Measurements from ENCODE around the gene MYO5C.

Gene MYO5C

GRCh38 chr15:52337198-52337853 is 41.7 kb upstream of the MYO5C start:
- Mint-ChIP-seq H3K36me3 (ENCODE audit: low read depth) (no peaks in the 10 kb centered on the region), H3K9me3 (no peaks in the 10 kb centered on the region), H3K4me3 (no peak overlapping the region), H3K27me3 (ENCODE audit: low read depth, poor library complexity) (peaks cover 6% of the 10 kb centered on the region), H3K4me1 (peaks cover 14% of the 10 kb centered on the region), H3K27ac (peak overlapping the region; percentile 72)
- no peak for TF ChIP-seq CTCF (IDR thresholded peaks at IDR 0.05)
- no peak for DNase-seq

GRCh38 chr15:52336529-52336928 is 40.9 kb upstream of the MYO5C start:
- peaks cover 14% of the 10 kb centered on the region for H3K4me1 Mint-ChIP-seq
- H3K9me3 Mint-ChIP-seq = no peaks in the 10 kb centered on the region
- no peak overlapping the region for H3K27ac Mint-ChIP-seq
- no peak for DNase-seq
- no peaks in the 10 kb centered on the region for H3K36me3 Mint-ChIP-seq (ENCODE audit: low read depth)
- H3K27me3 Mint-ChIP-seq (ENCODE audit: low read depth, poor library complexity) = peaks cover 6% of the 10 kb centered on the region
- no peak for TF ChIP-seq CTCF (IDR thresholded peaks at IDR 0.05)
- no peak overlapping the region for H3K4me3 Mint-ChIP-seq

- Mint-ChIP-seq H3K9me3 (no peaks in the 10 kb centered on the region), H3K4me1 (peaks cover 14% of the 10 kb centered on the region), H3K27me3 (ENCODE audit: low read depth, poor library complexity) (peaks cover 3% of the 10 kb centered on the region), H3K27ac (peak overlapping the region; percentile 70), H3K4me3 (no peak overlapping the region), H3K36me3 (ENCODE audit: low read depth) (no peaks in the 10 kb centered on the region)
- no peak for DNase-seq
- TF ChIP-seq CTCF (IDR thresholded peaks at IDR 0.05) = no peak
Observed at GRCh38 chr15:52334491-52335160, 39.0 kb upstream of the MYO5C start.

- Mint-ChIP-seq H3K4me3 (no peak overlapping the region), H3K9me3 (no peaks in the 10 kb centered on the region), H3K4me1 (no peaks in the 10 kb centered on the region), H3K27ac (no peak overlapping the region), H3K36me3 (ENCODE audit: low read depth) (no peaks in the 10 kb centered on the region), H3K27me3 (ENCODE audit: low read depth, poor library complexity) (peaks cover 3% of the 10 kb centered on the region)
- DNase-seq = no peak
- no peak for TF ChIP-seq CTCF (IDR thresholded peaks at IDR 0.05)
Observed at GRCh38 chr15:52331490-52332240, 36.1 kb upstream of the MYO5C start.

GRCh38 chr15:52329987-52330386 is 34.4 kb upstream of the MYO5C start:
- no peak for DNase-seq
- no peaks in the 10 kb centered on the region for H3K4me1 Mint-ChIP-seq
- TF ChIP-seq CTCF (IDR thresholded peaks at IDR 0.05) = no peak
- H3K27ac Mint-ChIP-seq = no peak overlapping the region
- H3K27me3 Mint-ChIP-seq (ENCODE audit: low read depth, poor library complexity) = no peaks in the 10 kb centered on the region
- no peaks in the 10 kb centered on the region for H3K36me3 Mint-ChIP-seq (ENCODE audit: low read depth)
- no peak overlapping the region for H3K4me3 Mint-ChIP-seq
- no peaks in the 10 kb centered on the region for H3K9me3 Mint-ChIP-seq

Data from nephron progenitor cell (in vitro differentiated cells).